IMR-90 (cell line): ENCODE results near the gene SMYD4. TPM values are rescaled to one million over a fixed set of nuclear protein-coding genes. Genes with fewer than 3 reads are reported as not detected.

ENCODE experiments used
- ATAC-seq: fragments of 200-7000 bp; cut with Tn5 transposase; 2 replicates; pipeline ENCODE4 v1.9.1; 2020; ENCODE audit warnings: low read depth, mild to moderate bottlenecking, moderate library complexity
- BruUV-seq: library from RNA; stranded (reverse); fragments of 400-500 nt; replicated peaks from 2 replicates; lab custom pipeline; 2021; lab: Mats Ljungman, UMichigan
- CTCF ChIA-PET: fragments of 300-600 bp; formaldehyde crosslinking; extraction: SDS; loops from one replicate; lab custom pipeline; 2021; ENCODE audit warnings: antibody characterized with exemption; lab: Yijun Ruan, JAX
- POLR2A ChIA-PET: fragments of 300-600 bp; sonication (Branson Sonifier 250); formaldehyde crosslinking; loops from one replicate; lab custom pipeline; 2022; ENCODE audit warnings: antibody characterized with exemption; ENCODE audit not compliant: unreplicated experiment; lab: Charles Lee
- DNase-seq: peaks from one replicate; pipeline ENCODE4 v3.0.0; 2013
- H2AFZ ChIP-seq: replicated peaks from 2 replicates; pipeline ENCODE3; 2013; ENCODE audit warnings: low read length, mild to moderate bottlenecking; ENCODE audit not compliant: poor library complexity
- H2AK5ac ChIP-seq: 2 replicates; pipeline ENCODE4 v1.6.1; 2013; ENCODE audit warnings: low read depth, low read length, inconsistent platforms
- H2AK9ac ChIP-seq: replicated peaks from 2 replicates; pipeline ENCODE3; 2013; ENCODE audit warnings: mild to moderate bottlenecking, low read depth, low read length, moderate library complexity; ENCODE audit not compliant: poor library complexity
- H2BK120ac ChIP-seq: 2 replicates; pipeline ENCODE4 v1.6.1; 2013; ENCODE audit warnings: low read depth, low read length, inconsistent platforms
- H2BK15ac ChIP-seq: 3 replicates; pipeline ENCODE4 v1.6.1; 2013; ENCODE audit warnings: low read depth, low read length, inconsistent platforms
- H2BK20ac ChIP-seq: 2 replicates; pipeline ENCODE4 v1.6.1; 2013; ENCODE audit warnings: low read depth, mild to moderate bottlenecking, inconsistent platforms, low read length, moderate library complexity
- H2BK5ac ChIP-seq: 2 replicates; pipeline ENCODE4 v1.6.1; 2013; ENCODE audit warnings: mild to moderate bottlenecking, low read depth, low read length, inconsistent platforms; ENCODE audit not compliant: poor library complexity, severe bottlenecking
- H3K14ac ChIP-seq: replicated peaks from 2 replicates; pipeline ENCODE4 v1.6.1; 2013; ENCODE audit warnings: low read depth, low read length, inconsistent platforms
- H3K18ac ChIP-seq: 2 replicates; pipeline ENCODE4 v1.6.1; 2013; ENCODE audit warnings: low read depth, low read length, control low read depth
- H3K23ac ChIP-seq: 2 replicates; pipeline ENCODE4 v1.6.1; 2013; ENCODE audit warnings: low read depth, low read length, inconsistent platforms
- H3K27ac ChIP-seq: 2 replicates; pipeline ENCODE4 v1.5.1; 2013; ENCODE audit warnings: mild to moderate bottlenecking, control low read depth, low read length; ENCODE audit not compliant: insufficient read depth
- H3K27me3 ChIP-seq: 2 replicates; pipeline ENCODE4 v1.6.1; 2013; ENCODE audit warnings: low read length; ENCODE audit not compliant: control insufficient read depth, insufficient read depth
- H3K36me3 ChIP-seq: 2 replicates; pipeline ENCODE4 v1.6.1; 2013; ENCODE audit warnings: low read length, mixed read lengths; ENCODE audit not compliant: control insufficient read depth, insufficient read depth
- H3K4ac ChIP-seq: 2 replicates; pipeline ENCODE4 v1.6.1; 2013; ENCODE audit warnings: low read depth, low read length, inconsistent platforms
- H3K4me1 ChIP-seq: 2 replicates; pipeline ENCODE4 v1.6.1; 2013; ENCODE audit warnings: low read length, mixed read lengths; ENCODE audit not compliant: control insufficient read depth, insufficient read depth
- H3K4me2 ChIP-seq: 2 replicates; pipeline ENCODE4 v1.6.1; 2013; ENCODE audit warnings: low read depth, mild to moderate bottlenecking, control low read depth, low read length, moderate library complexity
- H3K4me3 ChIP-seq: 2 replicates; pipeline ENCODE4 v1.5.1; 2013; ENCODE audit warnings: low read depth, mild to moderate bottlenecking, control low read depth, low read length, moderate library complexity; ENCODE audit not compliant: insufficient read depth
- H3K56ac ChIP-seq: 2 replicates; pipeline ENCODE4 v1.6.1; 2013; ENCODE audit warnings: low read length, inconsistent platforms; ENCODE audit not compliant: insufficient read depth; ENCODE audit errors: extremely low read depth
- H3K79me1 ChIP-seq, 2 experiments: 2 replicates each; pipeline ENCODE4 v1.6.1; 2013; ENCODE audit warnings: low read length in 2 of 2, inconsistent platforms in 1 of 2, low read depth in 1 of 2
- H3K9ac ChIP-seq: 2 replicates; pipeline ENCODE4 v1.6.1; 2013; ENCODE audit warnings: low read depth, low read length, control low read depth
- H3K9me1 ChIP-seq: 2 replicates; pipeline ENCODE4 v1.6.1; 2013; ENCODE audit warnings: low read length, inconsistent platforms; ENCODE audit not compliant: insufficient read depth
- H3K9me3 ChIP-seq: 2 replicates; pipeline ENCODE4 v1.6.1; 2013; ENCODE audit warnings: low read length; ENCODE audit not compliant: control insufficient read depth, insufficient read depth
- H4K20me1 ChIP-seq: 2 replicates; pipeline ENCODE4 v1.6.1; 2013; ENCODE audit warnings: low read length, inconsistent platforms; ENCODE audit not compliant: insufficient read depth
- H4K5ac ChIP-seq: 2 replicates; pipeline ENCODE4 v1.6.1; 2013; ENCODE audit warnings: mild to moderate bottlenecking, low read depth, low read length, control low read depth
- H4K8ac ChIP-seq, 2 experiments: 2 replicates each; pipeline ENCODE4 v1.6.1; 2013; ENCODE audit warnings: low read depth in 2 of 2, low read length in 2 of 2, control low read depth in 1 of 2, inconsistent platforms in 1 of 2
- H4K91ac ChIP-seq: 2 replicates; pipeline ENCODE4 v1.6.1; 2013; ENCODE audit warnings: low read depth, low read length, inconsistent platforms; ENCODE audit not compliant: insufficient read depth
- BHLHE40 ChIP-seq: fragments of 150-350 bp; IDR thresholded peaks from 2 replicates; pipeline ENCODE4 v1.6.1; 2016; ENCODE audit warnings: mild to moderate bottlenecking, low read depth, low read length
- CEBPB ChIP-seq: IDR thresholded peaks from 2 replicates; pipeline ENCODE4 v1.6.1; 2012; ENCODE audit warnings: low read depth, low read length, improper control_type of control experiment
- CHD1 ChIP-seq: IDR thresholded peaks from 2 replicates; pipeline ENCODE4 v1.6.1; 2012; ENCODE audit warnings: low read depth, low read length, improper control_type of control experiment
- WGBS, 2 experiments: methylation state at CpG; one replicate each; pipeline versions ENCODE4 v1.1.5 to v1.1.7; 2013; ENCODE audit warnings: missing lambda C conversion rate in 2 of 2; ENCODE audit not compliant: insufficient read length in 1 of 2; ENCODE audit errors: extremely low coverage in 2 of 2; 5-methylcytosine and 5-hydroxymethylcytosine counted together
- dilution Hi-C: fragments of 300-500 bp; cut with HindIII; formaldehyde crosslinking; loops from one replicate; pipeline ENCODE4 v1.14.3; 2018; ENCODE audit warnings: low sequenced_read_pairs; ENCODE audit not compliant: unreplicated experiment
- in situ Hi-C: fragments of 300-500 bp; cut with MboI; formaldehyde crosslinking; loops from 3 replicates; pipeline ENCODE4 v1.14.3; 2019; ENCODE audit warnings: low sequenced_read_pairs, inconsistent platforms, mixed read lengths
- intact Hi-C: fragments of 100-400 bp; cut with micrococcal nuclease; formaldehyde crosslinking; loops from 2 replicates; pipeline ENCODE4 v1.10.0; 2022
- polyA plus RNA-seq, 3 experiments: library from polyadenylated mRNA; depleted of rRNA; stranded (reverse); fragments of >200 nt; gene quantifications; 2 replicates each; pipeline ENCODE4 v1.2.3, GENCODE V29; 2012; ENCODE audit warnings: low replicate concordance in 1 of 3
- total RNA-seq: library from RNA; depleted of rRNA; stranded (reverse); fragments of >200 nt; gene quantifications from 2 replicates; pipeline ENCODE4 v1.2.3, GENCODE V29; 2012

SMYD4 gene
- total and polyA plus RNA-seq, 2 of the 4 experiments (the other 2 are of a cell fraction): 5.3 to 7.2 TPM

GRCh38 chr17:1802429-1802828, 27.3 kb downstream of the SMYD4 start:
- no peak overlapping the region for H3K23ac ChIP-seq
- H3K9ac ChIP-seq: no peak overlapping the region
- no peaks in the 10 kb centered on the region for H3K27me3 ChIP-seq
- TF ChIP-seq CHD1: no peak
- no peak for TF ChIP-seq BHLHE40
- no peak for TF ChIP-seq CEBPB
- WGBS, 2 experiments: no CpG with 5 or more reads among the region's 1 CpG
- no peak overlapping the region for H4K5ac ChIP-seq
- H3K4me3 ChIP-seq: no peak overlapping the region
- no peaks in the 10 kb centered on the region for H3K9me3 ChIP-seq
- no peak overlapping the region for H3K18ac ChIP-seq
- ChIA-PET POLR2A (interaction anchor here (0.6 kb wide), 1 partner anchor 47 kb away, joined by 3 read pairs; no protein-coding TSS in a partner anchor), CTCF (no interaction called here)
- BruUV-seq: no TSS peak
- no peak overlapping the region for H3K4me2 ChIP-seq
- peaks cover 0 to 10% of the 10 kb centered on the region in 2 experiments; a peak in 2 of 4 replicates for H3K79me1 ChIP-seq
- no peak overlapping the region for H2BK5ac ChIP-seq
- no peak overlapping the region for H2AK9ac ChIP-seq
- H2BK15ac ChIP-seq: no peak overlapping the region
- H3K36me3 ChIP-seq: peaks cover 22% of the 10 kb centered on the region
- no peak overlapping the region for H4K91ac ChIP-seq
- H3K14ac ChIP-seq: no peak overlapping the region
- H3K4me1 ChIP-seq: no peaks in the 10 kb centered on the region
- intact Hi-C loops: no loop called here
- no peak overlapping the region for H3K27ac ChIP-seq
- H3K4ac ChIP-seq: no peak overlapping the region
- in situ Hi-C loops: no loop called here
- no peak overlapping the region for H2BK120ac ChIP-seq
- no peak overlapping the region for H3K56ac ChIP-seq
- peaks cover 3% of the 10 kb centered on the region; the same call in 1 of the 2 replicates for H3K9me1 ChIP-seq
- ATAC-seq (no peak), DNase-seq (no peak)
- dilution Hi-C loops: no loop called here
- no peak overlapping the region for H2BK20ac ChIP-seq
- no peak overlapping the region for H2AK5ac ChIP-seq
- no peaks in the 10 kb centered on the region for H4K20me1 ChIP-seq
- H2AFZ ChIP-seq: no peak overlapping the region
- H4K8ac ChIP-seq: no peak overlapping the region
